NCI-H82 treated with DMSO at 0.1 percent for 48 hours (cell line): ENCODE results near the gene ASGR1.

Experiments used
- DNase-seq: peaks from one replicate; lab custom pipeline; 2025; ENCODE audit not compliant: unreplicated experiment; lab: John Stamatoyannopoulos, UW

Gene ASGR1

DNA sequence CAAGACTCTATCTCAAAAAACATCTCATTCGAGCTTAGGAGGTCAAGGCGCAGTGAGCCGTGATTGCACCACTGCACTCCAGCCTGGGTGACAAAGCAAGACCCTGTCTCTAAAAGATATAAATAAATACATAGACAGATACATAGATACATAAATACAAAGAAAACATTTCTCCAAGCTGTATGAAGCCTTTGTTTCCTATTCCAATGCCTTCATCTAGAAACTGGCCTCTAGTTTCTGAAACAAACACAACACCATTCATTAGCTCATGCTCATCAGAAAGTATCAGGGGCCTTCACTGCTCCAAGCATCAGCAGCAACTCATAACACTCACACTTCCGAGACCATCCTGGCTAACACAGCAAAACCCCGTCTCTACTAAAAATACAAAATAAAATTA lies 54.2 kb downstream of the ASGR1 start:
- DNase-seq, result no peak

DNA sequence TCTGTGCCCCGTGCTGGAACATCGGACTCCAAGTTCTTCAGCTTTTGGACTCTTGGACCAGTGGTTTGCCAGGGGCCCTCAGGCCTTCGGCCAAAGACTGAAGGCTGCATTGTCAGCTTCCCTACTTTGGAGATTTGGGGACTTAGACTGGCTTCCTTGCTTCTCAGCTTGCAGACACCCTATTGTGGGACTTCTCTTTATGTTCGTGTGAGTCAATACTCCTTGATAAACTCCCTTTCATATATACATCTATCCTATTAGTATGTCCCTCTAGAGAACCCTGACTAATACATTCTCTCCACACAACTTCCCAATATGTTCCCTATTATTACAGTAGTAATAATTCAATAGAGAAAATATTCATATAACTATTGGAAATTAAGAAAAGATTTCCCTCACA lies 55.3 kb downstream of the ASGR1 start:
- DNase-seq, result no peak
